HCT116 (cell line): ENCODE results near the gene LILRB1.

Source experiments
- CBX3 ChIP-seq: IDR thresholded peaks from 2 replicates; pipeline ENCODE4 v1.6.1; 2012; ENCODE audit warnings: low read depth
- CEBPB ChIP-seq: IDR thresholded peaks from 2 replicates; pipeline ENCODE4 v1.6.1; 2012; ENCODE audit warnings: low read depth
- EZH2 ChIP-seq: fragments of 200-600 bp; sonication (generic); IDR thresholded peaks from 2 replicates; pipeline ENCODE4 v1.6.1; 2017; ENCODE audit warnings: antibody characterized with exemption, mixed run types
- EZH2phosphoT487 ChIP-seq: fragments of 200-600 bp; IDR thresholded peaks from 2 replicates; pipeline ENCODE4 v1.6.1; 2018; ENCODE audit warnings: antibody characterized with exemption, borderline replicate concordance
- JUND ChIP-seq: IDR thresholded peaks from 2 replicates; pipeline ENCODE4 v1.6.1; 2012
- POLR2A ChIP-seq: IDR thresholded peaks from 2 replicates; pipeline ENCODE4 v1.7.0; 2011; ENCODE audit warnings: borderline replicate concordance; ENCODE audit not compliant: insufficient read depth, insufficient read length; ENCODE audit errors: extremely low read depth
- POLR2AphosphoS5 ChIP-seq: IDR thresholded peaks from 2 replicates; pipeline ENCODE4 v1.6.1; 2011; ENCODE audit warnings: mild to moderate bottlenecking, low read depth, low read length, moderate library complexity
- RAD21 ChIP-seq: IDR thresholded peaks from 2 replicates; pipeline ENCODE4 v1.6.1; 2012; ENCODE audit warnings: low read depth, mild to moderate bottlenecking
- SIN3A ChIP-seq: IDR thresholded peaks from 2 replicates; pipeline ENCODE4 v1.6.1; 2012; ENCODE audit warnings: low read depth
- SRF ChIP-seq: IDR thresholded peaks from 2 replicates; pipeline ENCODE4 v1.6.1; 2012; ENCODE audit warnings: low read depth
- ZFX ChIP-seq: fragments of 450-650 bp; IDR thresholded peaks from 2 replicates; pipeline ENCODE4 v1.6.1; 2017
- TF ChIP-seq, protein P1 (sequence below), 3 experiments: fragments of 200-600 bp in 1 of 3; sonication (generic) in 1 of 3; IDR thresholded peaks in 2 of 3; conservative IDR thresholded peaks in 1 of 3; 2 replicates each; pipeline ENCODE4 v1.5.1; 2012 to 2017; ENCODE audit warnings: low read depth in 2 of 3, low read length in 2 of 3, antibody characterized with exemption in 1 of 3, borderline replicate concordance in 1 of 3, control low read depth in 1 of 3, mild to moderate bottlenecking in 1 of 3, mixed read lengths in 1 of 3, mixed run types in 1 of 3, moderate library complexity in 1 of 3; ENCODE audit not compliant: insufficient read depth in 1 of 3
- TF ChIP-seq, protein P2 (sequence below): IDR thresholded peaks from 2 replicates; pipeline ENCODE4 v1.6.1; 2012

DNA sequence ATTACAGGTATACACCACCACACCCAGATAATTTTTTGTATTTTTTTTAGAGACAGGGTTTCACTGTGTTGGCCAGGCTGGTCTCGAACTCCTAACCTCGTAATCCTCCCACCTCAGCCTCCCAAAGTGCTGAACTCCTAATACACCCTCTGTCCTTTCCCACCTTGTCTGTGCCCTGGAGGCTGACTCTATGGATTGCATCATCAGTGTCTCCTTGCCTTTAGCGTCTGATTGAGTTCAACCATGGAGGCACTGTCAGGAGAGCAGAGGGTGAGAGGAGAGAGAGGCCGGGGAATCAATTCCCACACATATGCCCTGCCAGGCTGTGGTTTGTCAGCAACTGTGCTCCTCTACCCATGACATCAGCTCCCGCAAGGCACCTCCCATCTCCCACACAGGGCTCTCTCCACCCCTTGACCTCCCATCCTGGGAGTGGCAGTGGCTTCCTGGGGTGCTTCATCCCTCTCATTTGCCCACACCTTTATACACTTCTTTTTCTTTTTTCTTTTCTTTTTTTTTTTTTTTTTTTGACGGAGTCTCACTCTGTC is 19.9 kb downstream of the LILRB1 start:
- TF ChIP-seq, protein P1, sequence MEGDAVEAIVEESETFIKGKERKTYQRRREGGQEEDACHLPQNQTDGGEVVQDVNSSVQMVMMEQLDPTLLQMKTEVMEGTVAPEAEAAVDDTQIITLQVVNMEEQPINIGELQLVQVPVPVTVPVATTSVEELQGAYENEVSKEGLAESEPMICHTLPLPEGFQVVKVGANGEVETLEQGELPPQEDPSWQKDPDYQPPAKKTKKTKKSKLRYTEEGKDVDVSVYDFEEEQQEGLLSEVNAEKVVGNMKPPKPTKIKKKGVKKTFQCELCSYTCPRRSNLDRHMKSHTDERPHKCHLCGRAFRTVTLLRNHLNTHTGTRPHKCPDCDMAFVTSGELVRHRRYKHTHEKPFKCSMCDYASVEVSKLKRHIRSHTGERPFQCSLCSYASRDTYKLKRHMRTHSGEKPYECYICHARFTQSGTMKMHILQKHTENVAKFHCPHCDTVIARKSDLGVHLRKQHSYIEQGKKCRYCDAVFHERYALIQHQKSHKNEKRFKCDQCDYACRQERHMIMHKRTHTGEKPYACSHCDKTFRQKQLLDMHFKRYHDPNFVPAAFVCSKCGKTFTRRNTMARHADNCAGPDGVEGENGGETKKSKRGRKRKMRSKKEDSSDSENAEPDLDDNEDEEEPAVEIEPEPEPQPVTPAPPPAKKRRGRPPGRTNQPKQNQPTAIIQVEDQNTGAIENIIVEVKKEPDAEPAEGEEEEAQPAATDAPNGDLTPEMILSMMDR (IDR thresholded peaks at IDR 0.05 in 2 of 3, conservative IDR thresholded peaks at IDR 0.05 in 1 of 3; ENCODE audit: borderline replicate concordance in 1 of 3, insufficient read depth in 1 of 3, low read depth in 2 of 3, low read length in 2 of 3): no peak
- TF ChIP-seq ZFX: no peak
- no peak for TF ChIP-seq EZH2phosphoT487
- no peak for TF ChIP-seq POLR2A
- TF ChIP-seq CEBPB: no peak
- TF ChIP-seq SRF: no peak
- TF ChIP-seq EZH2: no peak
- no peak for TF ChIP-seq RAD21
- no peak for TF ChIP-seq POLR2AphosphoS5
- TF ChIP-seq JUND: no peak
- TF ChIP-seq, protein P2, sequence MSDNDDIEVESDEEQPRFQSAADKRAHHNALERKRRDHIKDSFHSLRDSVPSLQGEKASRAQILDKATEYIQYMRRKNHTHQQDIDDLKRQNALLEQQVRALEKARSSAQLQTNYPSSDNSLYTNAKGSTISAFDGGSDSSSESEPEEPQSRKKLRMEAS: no peak
- TF ChIP-seq CBX3: no peak
- TF ChIP-seq SIN3A: no peak
